Fibroblast of pulmonary artery (primary cell): ENCODE data around the gene TMOD1.

Experiments
- DNase-seq: peaks from one replicate; pipeline ENCODE4 v3.0.0-alpha.2; 2010; ENCODE audit warnings: low read depth
- H3K4me3 ChIP-seq: replicated peaks from 2 replicates; pipeline ENCODE4 v1.5.1; 2011; ENCODE audit warnings: low read depth, mild to moderate bottlenecking, control low read depth, low read length, moderate library complexity
- CTCF ChIP-seq: IDR thresholded peaks from 2 replicates; pipeline ENCODE4 v1.5.1; 2011; ENCODE audit warnings: mild to moderate bottlenecking, control low read depth, low read length, inconsistent platforms; ENCODE audit errors: missing control alignments

TMOD1 gene

GRCh38 chr9:97623946-97624345, 122.5 kb downstream of the TMOD1 start:
- TF ChIP-seq CTCF, result no peak
- H3K4me3 ChIP-seq, result no peak overlapping the region
- DNase-seq, result no peak

GRCh38 chr9:97625620-97626019, 124.2 kb downstream of the TMOD1 start:
- H3K4me3 ChIP-seq, result no peak overlapping the region
- no peak for DNase-seq
- TF ChIP-seq CTCF, result no peak

- DNase-seq, result no peak
- TF ChIP-seq CTCF, result no peak
- H3K4me3 ChIP-seq, result no peak overlapping the region
Observed at GRCh38 chr9:97627624-97628023, 126.2 kb downstream of the TMOD1 start.

- no peak for DNase-seq
- H3K4me3 ChIP-seq, result no peak overlapping the region
- no peak for TF ChIP-seq CTCF
Observed at GRCh38 chr9:97628668-97629067, 127.2 kb downstream of the TMOD1 start.

GRCh38 chr9:97629156-97629555, 127.7 kb downstream of the TMOD1 start:
- no peak for DNase-seq
- H3K4me3 ChIP-seq, result no peak overlapping the region
- TF ChIP-seq CTCF, result no peak

GRCh38 chr9:97630591-97630990, 129.1 kb downstream of the TMOD1 start:
- no peak for TF ChIP-seq CTCF
- H3K4me3 ChIP-seq, result no peak overlapping the region
- no peak for DNase-seq

GRCh38 chr9:97632248-97632984, 130.9 kb downstream of the TMOD1 start:
- DNase-seq, result peak; percentile 83
- peak overlapping the region; percentile 83 for H3K4me3 ChIP-seq
- no peak for TF ChIP-seq CTCF
